GM19193 (cell line): ENCODE data around the gene THRSP.

ENCODE experiments used
- POLR2A ChIP-seq: IDR thresholded peaks from 4 replicates; pipeline ENCODE4 v1.6.1; 2011; ENCODE audit not compliant: insufficient read depth, insufficient read length; ENCODE audit errors: extremely low read depth

The THRSP gene

GRCh38 chr11:78074756-78075155 is 11.1 kb downstream of the THRSP start:
- no peak for TF ChIP-seq POLR2A

GRCh38 chr11:78076733-78077403 is 13.2 kb downstream of the THRSP start:
- TF ChIP-seq POLR2A, result no peak

- TF ChIP-seq POLR2A, result no peak
Observed at GRCh38 chr11:78078218-78079167, 14.8 kb downstream of the THRSP start.

- TF ChIP-seq POLR2A, result peak; percentile 90
Observed at GRCh38 chr11:78079232-78080083, 15.8 kb downstream of the THRSP start, which contains the start of gene NDUFC2. Gene NDUFC2 (minus strand): TSS chr11:78079862. CDS start chr11:78079744, 118 bp downstream.

- no peak for TF ChIP-seq POLR2A
Observed at GRCh38 chr11:78080084-78080817, 16.6 kb downstream of the THRSP start.

- TF ChIP-seq POLR2A, result no peak
Observed at GRCh38 chr11:78080818-78081495, 17.3 kb downstream of the THRSP start.

GRCh38 chr11:78081583-78081982 is 17.9 kb downstream of the THRSP start:
- TF ChIP-seq POLR2A, result no peak

GRCh38 chr11:78082146-78082545 is 18.5 kb downstream of the THRSP start:
- no peak for TF ChIP-seq POLR2A

GRCh38 chr11:78083021-78083420 is 19.4 kb downstream of the THRSP start:
- TF ChIP-seq POLR2A, result no peak

GRCh38 chr11:78085972-78086371 is 22.3 kb downstream of the THRSP start:
- no peak for TF ChIP-seq POLR2A

- TF ChIP-seq POLR2A, result no peak
Observed at GRCh38 chr11:78094250-78094649, 30.6 kb downstream of the THRSP start.

- TF ChIP-seq POLR2A, result no peak
Observed at GRCh38 chr11:78097666-78098385, 34.2 kb downstream of the THRSP start.

- TF ChIP-seq POLR2A, result no peak
Observed at GRCh38 chr11:78099666-78100065, 36.0 kb downstream of the THRSP start.
